ENCODE results near the gene LASP1.

The LASP1 gene

DNA sequence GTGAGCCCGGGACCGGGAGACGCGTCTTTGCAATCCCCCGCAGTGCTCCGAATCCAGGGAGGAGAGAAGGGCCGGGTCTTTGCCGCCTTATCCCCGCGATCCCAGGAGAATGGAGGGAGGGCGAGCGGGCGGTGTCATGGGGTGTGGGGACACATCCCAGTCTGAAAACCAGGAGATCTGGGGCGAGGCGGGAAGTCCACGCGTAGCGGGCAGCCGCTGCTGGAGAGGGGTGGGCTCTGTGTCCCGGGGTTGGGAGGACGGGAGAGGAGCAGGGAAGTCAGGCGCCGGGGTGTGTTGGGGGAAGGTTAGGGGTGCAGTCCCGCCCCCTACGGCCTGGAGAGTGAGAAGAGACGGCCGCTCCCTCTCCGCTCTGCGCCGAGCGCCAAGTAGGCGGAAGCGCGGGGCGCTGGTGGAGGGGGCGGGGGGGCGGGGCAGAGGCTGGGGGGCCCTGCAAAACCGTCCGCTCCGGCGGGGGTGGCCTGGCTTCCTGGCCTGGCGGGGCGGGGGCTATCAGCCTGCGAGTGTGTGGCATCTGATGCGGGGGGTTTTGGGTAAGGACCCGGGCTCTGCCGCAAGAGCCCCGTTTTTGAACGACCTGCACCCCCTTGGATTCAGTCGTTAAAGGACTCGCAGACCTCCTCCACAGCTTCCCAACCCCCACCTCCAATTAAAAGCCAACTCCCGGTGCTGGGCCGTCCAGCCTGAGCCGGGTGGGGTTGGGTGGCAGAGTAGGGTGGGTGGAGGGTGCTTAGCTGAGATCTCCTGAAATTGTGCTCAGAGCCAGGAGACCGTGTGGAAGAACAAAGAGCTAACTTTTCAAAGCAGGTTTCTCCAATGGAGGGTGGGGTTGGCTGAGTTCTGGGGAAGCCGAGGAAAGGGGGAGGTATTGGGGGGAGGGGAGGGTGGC, 654 bp downstream of the LASP1 start:
- DNase-seq (ENCODE audit: low read depth): no peak

GRCh38 chr17:38871247-38872015, 1.6 kb downstream of the LASP1 start:
- no peak for DNase-seq (ENCODE audit: low read depth)

- DNase-seq (ENCODE audit: low read depth): no peak
Measured at GRCh38 chr17:38872027-38872511, 2.2 kb downstream of the LASP1 start.

- no peak for DNase-seq (ENCODE audit: low read depth)
Measured at GRCh38 chr17:38872671-38873385, 3.0 kb downstream of the LASP1 start.

DNA sequence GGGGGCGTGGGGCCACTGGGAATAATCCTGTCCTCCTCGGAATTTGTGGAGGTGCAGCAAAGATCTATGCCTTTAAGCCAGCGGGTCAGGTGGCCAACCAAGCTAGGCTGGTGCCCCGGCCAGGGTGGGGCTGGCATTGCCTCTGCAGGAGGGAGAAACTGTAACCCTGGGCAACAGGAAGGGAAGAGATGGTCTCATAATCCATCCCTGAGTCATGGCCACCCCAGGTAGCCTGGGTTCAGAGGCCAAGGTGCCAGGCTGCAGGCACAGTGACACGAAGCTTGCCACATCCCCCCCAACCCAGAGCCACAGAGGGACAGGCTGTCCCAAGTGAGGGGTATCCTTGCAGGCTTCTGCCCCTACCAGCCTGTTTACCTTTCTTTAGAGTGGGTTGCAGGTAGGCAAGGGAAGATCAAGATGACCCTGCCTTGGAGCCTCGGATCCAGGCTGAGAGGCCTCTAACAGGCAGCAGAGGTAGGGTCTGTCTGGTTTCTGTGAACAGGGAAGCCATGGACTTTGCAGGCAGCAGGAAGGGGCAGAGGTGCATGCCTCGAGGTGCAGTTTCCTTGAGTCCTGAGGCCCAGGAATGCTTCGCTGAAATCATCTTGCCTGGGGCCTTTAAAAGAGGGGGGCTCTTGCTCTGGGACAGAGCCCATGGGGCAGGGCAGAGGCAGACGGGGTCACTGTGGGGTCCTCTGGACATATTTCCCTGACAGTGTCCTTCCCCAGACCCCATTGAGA, 4.0 kb downstream of the LASP1 start:
- no peak for DNase-seq (ENCODE audit: low read depth)

- DNase-seq (ENCODE audit: low read depth): no peak
Measured at GRCh38 chr17:38874505-38875400, 4.9 kb downstream of the LASP1 start.

GRCh38 chr17:38875477-38876075, 5.7 kb downstream of the LASP1 start:
- DNase-seq (ENCODE audit: low read depth): no peak

- DNase-seq (ENCODE audit: low read depth): no peak
Measured at GRCh38 chr17:38877130-38877851, 7.4 kb downstream of the LASP1 start.

- no peak for DNase-seq (ENCODE audit: low read depth)
Measured at GRCh38 chr17:38879878-38880665, 10.2 kb downstream of the LASP1 start.

DNA sequence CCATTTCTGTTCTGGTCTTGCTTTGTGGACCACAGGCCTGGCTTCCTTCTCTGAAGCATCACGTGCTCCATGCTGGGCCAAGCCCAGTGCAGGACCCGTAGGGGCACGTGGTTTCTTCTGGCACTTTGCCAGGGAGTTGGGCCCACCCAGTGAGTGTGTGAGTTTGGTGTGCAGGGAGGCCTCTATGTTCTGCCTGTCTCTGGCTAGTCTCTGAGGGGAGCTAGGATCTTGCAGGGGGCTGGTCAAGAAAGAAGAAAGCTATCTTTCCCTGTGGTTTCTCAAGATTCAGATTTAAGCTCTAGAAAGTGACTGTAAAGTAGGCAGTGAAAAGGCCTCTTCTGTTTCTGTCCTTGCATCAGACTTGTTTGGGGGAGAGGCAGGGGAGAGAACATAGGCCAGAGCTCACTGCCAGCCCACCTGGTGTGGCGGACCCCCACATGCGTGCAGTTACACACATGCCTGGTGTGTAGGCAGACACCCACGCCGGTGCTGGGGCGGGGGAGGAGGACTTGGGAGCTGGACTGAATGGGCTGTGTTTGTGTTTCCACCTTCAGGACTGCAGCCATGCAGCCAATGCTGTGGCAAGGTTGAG, 11.8 kb downstream of the LASP1 start:
- no peak for DNase-seq (ENCODE audit: low read depth)

GRCh38 chr17:38882870-38883269, 13.0 kb downstream of the LASP1 start:
- DNase-seq (ENCODE audit: low read depth): no peak

- no peak for DNase-seq (ENCODE audit: low read depth)
Measured at GRCh38 chr17:38883592-38884526, 14.0 kb downstream of the LASP1 start.

DNA sequence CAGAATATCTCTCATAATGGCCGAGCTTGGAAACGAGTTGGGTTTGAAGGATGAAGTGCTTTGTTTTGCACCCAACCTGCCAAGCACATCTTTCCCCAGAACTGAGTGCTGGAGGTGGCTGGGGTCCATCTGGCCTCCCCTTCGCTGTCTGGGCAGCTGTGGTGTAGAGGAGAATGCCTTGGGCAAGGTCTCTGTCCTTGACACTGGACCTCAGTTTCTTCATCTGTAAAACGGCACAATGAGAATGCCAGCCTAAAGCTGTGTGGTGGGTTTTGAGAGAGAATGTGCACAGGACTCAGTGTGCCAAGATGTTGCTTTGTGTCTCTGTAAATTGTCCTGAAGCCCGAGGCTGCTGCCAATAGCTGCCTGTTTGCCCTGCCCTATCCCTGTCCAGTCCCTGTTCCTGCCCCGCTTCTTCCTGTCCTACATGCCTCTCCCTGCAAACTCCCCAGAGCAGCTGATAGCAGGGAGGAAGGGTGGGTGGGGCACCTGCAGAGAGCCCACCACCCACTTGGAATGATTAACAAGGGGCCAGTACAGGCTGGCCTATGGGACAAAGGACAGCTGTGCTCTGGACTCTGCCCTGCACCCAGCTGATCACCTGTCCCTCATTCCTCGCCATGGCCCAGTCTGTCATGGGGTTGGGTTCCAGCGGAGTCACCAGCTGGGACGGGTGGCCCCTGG, 15.3 kb downstream of the LASP1 start:
- DNase-seq (ENCODE audit: low read depth): no peak

DNA sequence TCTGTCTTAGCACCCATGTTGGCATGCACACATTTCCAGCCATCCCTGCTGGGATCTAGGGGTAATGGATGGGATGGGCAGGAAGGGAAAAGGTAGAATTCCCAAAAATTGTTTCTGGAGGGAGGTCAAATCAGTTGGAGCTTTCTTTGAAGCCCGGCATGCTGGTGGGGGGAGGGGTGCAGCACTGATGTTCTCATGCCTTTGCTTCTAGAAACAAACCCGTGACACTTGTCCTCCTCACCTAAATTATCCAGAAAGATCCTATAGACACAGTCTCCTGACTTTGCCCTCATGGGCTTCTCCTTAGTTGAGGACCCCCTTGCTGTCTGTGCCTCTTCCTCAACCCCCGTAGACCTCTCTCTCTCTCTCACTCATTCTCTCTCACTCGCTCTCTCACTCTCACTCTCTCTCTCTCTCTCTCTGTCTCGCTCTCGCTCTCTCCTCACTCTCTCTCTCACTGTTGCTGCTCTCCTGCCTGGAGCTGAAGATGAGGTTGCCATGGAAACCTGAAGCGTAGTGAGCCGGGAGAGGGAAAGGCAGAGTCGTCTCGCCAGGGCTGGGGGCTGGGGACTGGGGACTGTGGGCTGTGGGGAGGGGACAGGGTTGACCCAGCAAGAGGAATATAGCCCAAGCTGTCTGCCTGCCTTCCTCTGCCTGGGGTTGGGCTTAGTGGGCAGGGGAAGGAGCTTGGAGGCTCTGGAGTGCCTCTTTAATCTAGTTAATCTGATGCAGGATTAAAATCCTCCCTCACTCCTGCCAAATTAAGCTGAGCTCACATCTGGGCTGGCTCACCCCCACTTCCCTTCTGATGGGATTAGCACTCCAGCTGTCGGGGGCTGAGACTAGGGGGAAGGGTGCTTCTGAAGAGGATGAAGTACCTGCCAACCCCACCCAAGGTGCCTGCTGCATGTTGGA, 16.1 kb downstream of the LASP1 start:
- no peak for DNase-seq (ENCODE audit: low read depth)

DNA sequence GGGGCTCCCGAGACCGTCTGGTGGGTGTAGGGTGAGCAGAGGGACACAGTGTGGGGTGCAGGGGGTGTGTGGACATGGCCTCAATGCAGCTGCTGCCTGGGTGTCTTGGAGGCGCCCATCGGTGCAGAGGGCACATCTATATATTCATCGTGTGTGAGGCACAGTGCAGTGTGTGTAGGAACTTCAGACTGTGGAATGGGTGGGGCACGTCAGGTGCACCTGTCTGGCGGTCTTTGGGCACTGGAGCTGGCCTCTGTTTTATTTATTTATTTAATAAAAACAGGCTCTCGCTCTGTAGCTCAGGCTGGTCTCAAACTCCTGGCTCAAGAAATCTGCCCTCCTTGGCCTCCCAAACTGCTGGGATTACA, 16.8 kb downstream of the LASP1 start:
- DNase-seq (ENCODE audit: low read depth): no peak

DNA sequence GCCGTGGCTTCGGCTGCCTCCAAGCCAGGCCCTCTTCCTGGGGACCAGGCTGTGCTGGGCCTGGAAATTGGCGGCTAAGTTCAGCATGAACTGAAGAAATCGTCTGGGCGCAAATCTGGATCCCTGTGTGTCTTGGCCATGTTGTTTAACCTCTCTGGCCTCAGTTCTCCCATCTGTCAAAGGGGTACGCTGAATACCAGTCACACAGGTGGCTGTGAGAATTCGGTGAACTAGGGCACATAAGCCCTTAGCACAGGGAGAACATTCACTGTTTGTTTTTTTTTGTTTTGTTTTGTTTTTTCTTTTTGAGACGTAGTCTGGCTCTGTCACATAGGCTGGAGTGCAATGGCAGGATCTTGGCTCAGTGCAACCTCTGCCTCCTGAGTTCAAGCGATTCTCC, 19.0 kb downstream of the LASP1 start:
- DNase-seq (ENCODE audit: low read depth): no peak

Data from HS-27A (cell line).